ENCODE measurements around the gene PLA1A. TPM values are rescaled to one million over a fixed set of nuclear protein-coding genes. Genes with fewer than 3 reads are reported as not detected.
"Not testable (repeated sequence)": the region's sequence is repeated elsewhere in the genome, so short reads cannot be mapped to it uniquely, and the experiment has no call there.

PLA1A gene
- polyA plus RNA-seq, 1 of the 3 experiments (the other 2 are of a cell fraction): not detected

- H3K9ac ChIP-seq: no peak overlapping the region
- no peaks in the 10 kb centered on the region for H3K36me3 ChIP-seq (replicated peaks in 1 of 2; ENCODE audit: control insufficient read depth in 1 of 2, insufficient read depth in 2 of 2, low read length in 1 of 2)
- H3K9me2 ChIP-seq: no peaks in the 10 kb centered on the region
- TF ChIP-seq EP300 (IDR thresholded peaks at IDR 0.05; ENCODE audit: borderline replicate concordance in 1 of 2, low read depth in 1 of 2, low read length in 1 of 2): no peak
- no peak for TF ChIP-seq NFIC (IDR thresholded peaks at IDR 0.05; ENCODE audit: borderline replicate concordance)
- TF ChIP-seq ZBTB33 (IDR thresholded peaks at IDR 0.05; ENCODE audit: borderline replicate concordance, low read depth): no peak
- no peak for TF ChIP-seq CHD2 (IDR thresholded peaks at IDR 0.05; ENCODE audit: low read length, partially characterized antibody)
- no peak for TF ChIP-seq GABPA (IDR thresholded peaks at IDR 0.05; ENCODE audit: low read depth)
- no peak for TF ChIP-seq FOSL2 (IDR thresholded peaks at IDR 0.05; ENCODE audit: borderline replicate concordance, low read depth)
- TF ChIP-seq JUND (IDR thresholded peaks at IDR 0.05): no peak
- TF ChIP-seq NRF1 (IDR thresholded peaks at IDR 0.05; ENCODE audit: low read depth, low read length): no peak
- TF ChIP-seq USF2 (IDR thresholded peaks at IDR 0.05; ENCODE audit: borderline replicate concordance, low read depth, low read length): no peak
- no peak for TF ChIP-seq IRF3 (IDR thresholded peaks at IDR 0.05; ENCODE audit: low read depth, low read length)
- no peak for TF ChIP-seq TAF1 (IDR thresholded peaks at IDR 0.05; ENCODE audit: borderline replicate concordance, low read depth, low read length)
- TF ChIP-seq MXI1 (IDR thresholded peaks at IDR 0.05; ENCODE audit: low read depth, low read length): no peak
- TF ChIP-seq RAD21 (IDR thresholded peaks at IDR 0.05; ENCODE audit: low read length): no peak
- no peak for TF ChIP-seq TEAD4 (IDR thresholded peaks at IDR 0.05; ENCODE audit: borderline replicate concordance, insufficient read depth)
- TF ChIP-seq MEF2A (IDR thresholded peaks at IDR 0.05; ENCODE audit: borderline replicate concordance, low read depth): no peak
- TF ChIP-seq EZH2phosphoT487 (IDR thresholded peaks at IDR 0.05; ENCODE audit: borderline replicate concordance, low read depth): no peak
- TF ChIP-seq REST (IDR thresholded peaks at IDR 0.05; ENCODE audit: low read depth, low read length): no peak
- ChIA-PET CTCF (no interaction called here), POLR2A (no interaction called here)
- no peak overlapping the region for H3K4me3 ChIP-seq (ENCODE audit: low read depth in 2 of 2, low read length in 1 of 2)
- H3K9me3 ChIP-seq: no peaks in the 10 kb centered on the region
- no peak overlapping the region for H2AFZ ChIP-seq (ENCODE audit: low read depth)
- no peaks in the 10 kb centered on the region for H3K4me1 ChIP-seq (ENCODE audit: control insufficient read depth in 1 of 2, insufficient read depth in 2 of 2, low read depth in 1 of 2, low read length in 1 of 2)
- 84% methylated on average over 6 of the region's 6 CpGs for WGBS (ENCODE audit: low lambda C conversion rate)
- no peak overlapping the region for H3K27ac ChIP-seq (ENCODE audit: low read depth in 2 of 2, low read length in 1 of 2)
- no peaks in the 10 kb centered on the region for H3K79me2 ChIP-seq (ENCODE audit: insufficient read depth)
- no peaks in the 10 kb centered on the region for H3K27me3 ChIP-seq (ENCODE audit: insufficient read depth)
- no peaks in the 10 kb centered on the region for H3F3A ChIP-seq (replicated peaks; ENCODE audit: insufficient read depth)
- H3K4me2 ChIP-seq: no peak overlapping the region
- no peaks in the 10 kb centered on the region for H4K20me1 ChIP-seq (ENCODE audit: insufficient read depth)
- DNase-seq: no peak
These were observed 35.3 kb upstream of the PLA1A start for GRCh38 chr3:119562307-119562961.

GRCh38 chr3:119563334-119563733 lies 34.4 kb upstream of the PLA1A start:
- CTCF ChIA-PET; H3K79me2 ChIP-seq (ENCODE audit: insufficient read depth); H3K9ac ChIP-seq; H3K9me2 ChIP-seq; H3K4me1 ChIP-seq (ENCODE audit: control insufficient read depth in 1 of 2, insufficient read depth in 2 of 2, low read depth in 1 of 2, low read length in 1 of 2); H2AFZ ChIP-seq (ENCODE audit: low read depth); H3F3A ChIP-seq (replicated peaks; ENCODE audit: insufficient read depth); DNase-seq; H3K36me3 ChIP-seq (replicated peaks in 1 of 2; ENCODE audit: control insufficient read depth in 1 of 2, insufficient read depth in 2 of 2, low read length in 1 of 2); H3K27ac ChIP-seq (ENCODE audit: low read depth in 2 of 2, low read length in 1 of 2); POLR2A ChIA-PET; H3K4me2 ChIP-seq; H4K20me1 ChIP-seq (ENCODE audit: insufficient read depth); H3K9me3 ChIP-seq; H3K27me3 ChIP-seq (ENCODE audit: insufficient read depth); H3K4me3 ChIP-seq (ENCODE audit: low read depth in 2 of 2, low read length in 1 of 2): not testable (repeated sequence)
- 80% methylated on average over 2 of the region's 2 CpGs for WGBS (ENCODE audit: low lambda C conversion rate)
